H1 (cell line): ENCODE results near the gene GJC2. TPM values are rescaled to one million over a fixed set of nuclear protein-coding genes. Genes with fewer than 3 reads are reported as not detected.
A peak's percentile ranks its signal among the peaks of the same experiment; 100 is the strongest.

Experiments
- CTCF ChIA-PET: fragments of 300-600 bp; sonication (Branson Sonifier 250); formaldehyde crosslinking; loops from one replicate; lab custom pipeline; 2021; ENCODE audit not compliant: partially characterized antibody; lab: Charles Lee
- POLR2A ChIA-PET: fragments of 300-600 bp; sonication (Branson Sonifier 250); formaldehyde crosslinking; loops from one replicate; lab custom pipeline; 2021; ENCODE audit warnings: inconsistent platforms; ENCODE audit not compliant: partially characterized antibody; lab: Charles Lee
- DNase-seq, 2 experiments: peaks; one replicate each; pipeline versions ENCODE4 v3.0.0 to v3.0.0-alpha.2; 2010 to 2022; ENCODE audit warnings: low spot score in 2 of 2, low read depth in 1 of 2, mixed read lengths in 1 of 2
- FAIRE-seq: peaks from 2 replicates; lab custom pipeline; 2011; peaks lifted over from hg19 to GRCh38; lab: Jason Lieb, UNC
- H2AFZ ChIP-seq: 2 replicates; pipeline ENCODE4 v1.8.1; 2012; ENCODE audit warnings: low read length, inconsistent platforms
- H2AK5ac ChIP-seq: 2 replicates; pipeline ENCODE4 v1.6.1; 2013; ENCODE audit warnings: low read depth, low read length
- H2BK120ac ChIP-seq: replicated peaks from 2 replicates; pipeline ENCODE3; 2013; ENCODE audit warnings: low read depth, low read length, inconsistent platforms
- H2BK12ac ChIP-seq: 2 replicates; pipeline ENCODE4 v1.6.1; 2013; ENCODE audit warnings: low read depth, low read length
- H2BK15ac ChIP-seq: 2 replicates; pipeline ENCODE4 v1.6.1; 2013; ENCODE audit warnings: low read length
- H2BK20ac ChIP-seq: 2 replicates; pipeline ENCODE4 v1.6.1; 2013; ENCODE audit warnings: low read length
- H2BK5ac ChIP-seq: 2 replicates; pipeline ENCODE4 v1.6.1; 2013; ENCODE audit warnings: low read depth, low read length
- H3K14ac ChIP-seq: 2 replicates; pipeline ENCODE4 v1.6.1; 2013; ENCODE audit warnings: inconsistent platforms; ENCODE audit not compliant: insufficient read length
- H3K18ac ChIP-seq: 2 replicates; pipeline ENCODE4 v1.6.1; 2013; ENCODE audit warnings: low read length; ENCODE audit errors: extremely low read depth
- H3K23ac ChIP-seq: 2 replicates; pipeline ENCODE4 v1.6.1; 2013; ENCODE audit warnings: inconsistent platforms; ENCODE audit not compliant: insufficient read length
- H3K23me2 ChIP-seq: 2 replicates; pipeline ENCODE4 v1.6.1; 2013; ENCODE audit warnings: low read depth, low read length
- H3K27ac ChIP-seq: 2 replicates; pipeline ENCODE4 v1.6.1; 2011; ENCODE audit warnings: low read depth, low read length, inconsistent platforms
- H3K27me3 ChIP-seq, 4 experiments: replicated peaks in 1 of 4; 1 replicate in 1 of 4; 2 replicates in 3 of 4; pipeline versions ENCODE4 v1.6.1 to v1.8.1; 2011 to 2013; ENCODE audit warnings: low read length in 3 of 4, mild to moderate bottlenecking in 3 of 4, inconsistent platforms in 2 of 4, mixed read lengths in 2 of 4, moderate library complexity in 1 of 4; ENCODE audit not compliant: control insufficient read depth in 3 of 4, insufficient read depth in 3 of 4; ENCODE audit errors: extremely low read depth in 1 of 4
- H3K36me3 ChIP-seq, 4 experiments: 2 replicates each; pipeline versions ENCODE4 v1.6.1 to v1.8.1; 2011 to 2013; ENCODE audit warnings: mild to moderate bottlenecking in 4 of 4, low read length in 3 of 4, moderate library complexity in 2 of 4, control low read depth in 1 of 4, inconsistent platforms in 1 of 4; ENCODE audit not compliant: insufficient read depth in 4 of 4, control insufficient read depth in 2 of 4
- H3K4ac ChIP-seq: replicated peaks from 2 replicates; pipeline ENCODE3; 2013; ENCODE audit warnings: low read length, low read depth, mixed read lengths, inconsistent platforms; ENCODE audit not compliant: insufficient read length
- H3K4me1 ChIP-seq, 4 experiments: replicated peaks in 1 of 4; 1 replicate in 1 of 4; 2 replicates in 3 of 4; pipeline versions ENCODE4 v1.6.1 to v1.8.1; 2011 to 2013; ENCODE audit warnings: low read length in 3 of 4, inconsistent platforms in 2 of 4, mixed read lengths in 1 of 4; ENCODE audit not compliant: insufficient read depth in 4 of 4, control insufficient read depth in 3 of 4
- H3K4me2 ChIP-seq, 2 experiments: 2 replicates each; pipeline versions ENCODE4 v1.6.1 to v1.8.1; 2011 to 2013; ENCODE audit warnings: low read depth in 2 of 2, low read length in 2 of 2, control low read depth in 1 of 2, inconsistent platforms in 1 of 2, mild to moderate bottlenecking in 1 of 2; ENCODE audit not compliant: insufficient read depth in 1 of 2
- H3K4me3 ChIP-seq, 4 experiments: fragments of 200-600, 300-600 bp in 1 of 4; sonication (generic), shearing (Covaris generic), sonication (Bioruptor Twin) in 1 of 4; 2 replicates each; pipeline versions ENCODE4 v1.5.1 to v1.8.1; 2011 to 2016; ENCODE audit warnings: low read length in 4 of 4, low read depth in 3 of 4, control low read depth in 2 of 4, inconsistent platforms in 2 of 4, mild to moderate bottlenecking in 2 of 4, mixed read lengths in 1 of 4, moderate library complexity in 1 of 4; ENCODE audit not compliant: insufficient read depth in 2 of 4; ENCODE audit errors: extremely low read depth in 1 of 4
- H3K56ac ChIP-seq: replicated peaks from 2 replicates; pipeline ENCODE3; 2013; ENCODE audit warnings: low read depth, mild to moderate bottlenecking, mixed read lengths, low read length, inconsistent platforms; ENCODE audit not compliant: insufficient read length
- H3K79me1 ChIP-seq: 2 replicates; pipeline ENCODE4 v1.6.1; 2013; ENCODE audit warnings: low read depth, low read length, control low read depth
- H3K79me2 ChIP-seq, 2 experiments: 2 replicates each; pipeline versions ENCODE4 v1.6.1 to v1.8.1; 2012 to 2013; ENCODE audit warnings: low read length in 2 of 2, mild to moderate bottlenecking in 2 of 2, inconsistent platforms in 1 of 2; ENCODE audit not compliant: insufficient read depth in 2 of 2, control insufficient read depth in 1 of 2
- H3K9ac ChIP-seq, 4 experiments: replicated peaks in 1 of 4; 1 replicate in 1 of 4; 2 replicates in 3 of 4; pipeline versions ENCODE4 v1.6.1 to v1.8.1; 2011 to 2013; ENCODE audit warnings: low read depth in 3 of 4, low read length in 3 of 4, control low read depth in 2 of 4, mild to moderate bottlenecking in 2 of 4, moderate library complexity in 2 of 4, inconsistent platforms in 1 of 4; ENCODE audit errors: extremely low read depth in 1 of 4
- H3K9me3 ChIP-seq, 2 experiments: 2 replicates each; pipeline versions ENCODE4 v1.6.1 to v1.8.1; 2012 to 2013; ENCODE audit warnings: mild to moderate bottlenecking in 2 of 2, moderate library complexity in 2 of 2, control low read depth in 1 of 2, inconsistent platforms in 1 of 2, low read depth in 1 of 2, low read length in 1 of 2, mixed read lengths in 1 of 2; ENCODE audit not compliant: insufficient read depth in 2 of 2
- H4K20me1 ChIP-seq, 2 experiments: replicated peaks in 1 of 2; 2 replicates each; pipeline versions ENCODE3 to v1.8.1; 2011 to 2013; ENCODE audit warnings: inconsistent platforms in 2 of 2, low read length in 2 of 2, mild to moderate bottlenecking in 1 of 2; ENCODE audit not compliant: insufficient read depth in 2 of 2, control insufficient read depth in 1 of 2
- H4K5ac ChIP-seq: 2 replicates; pipeline ENCODE4 v1.6.1; 2013; ENCODE audit warnings: low read length, low read depth, mixed read lengths, inconsistent platforms; ENCODE audit not compliant: insufficient read length
- H4K8ac ChIP-seq: 2 replicates; pipeline ENCODE4 v1.8.0; 2013; ENCODE audit warnings: mild to moderate bottlenecking, moderate library complexity, low read length, inconsistent platforms; ENCODE audit not compliant: insufficient read depth; ENCODE audit errors: extremely low read depth
- H4K91ac ChIP-seq: replicated peaks from 2 replicates; pipeline ENCODE3; 2013; ENCODE audit warnings: low read length, mixed read lengths, inconsistent platforms; ENCODE audit not compliant: insufficient read length
- CEBPB ChIP-seq: IDR thresholded peaks from 2 replicates; pipeline ENCODE4 v1.6.1; 2012; ENCODE audit warnings: low read depth, low read length
- JUN ChIP-seq: IDR thresholded peaks from 2 replicates; pipeline ENCODE4 v1.6.1; 2011; ENCODE audit warnings: low read depth, mild to moderate bottlenecking, improper control_type of control experiment, low read length
- NRF1 ChIP-seq: IDR thresholded peaks from 2 replicates; pipeline ENCODE4 v1.6.1; 2011; ENCODE audit warnings: mild to moderate bottlenecking, low read depth, low read length, improper control_type of control experiment
- TBP ChIP-seq: IDR thresholded peaks from 2 replicates; pipeline ENCODE4 v1.6.1; 2011; ENCODE audit warnings: low read depth, low read length, improper control_type of control experiment
- TCF12 ChIP-seq: IDR thresholded peaks from 2 replicates; pipeline ENCODE4 v1.6.1; 2011; ENCODE audit warnings: low read depth, mild to moderate bottlenecking, low read length
- WGBS, 2 experiments: shearing (Covaris generic) in 1 of 2; methylation state at CpG; one replicate each; pipeline versions ENCODE4 v1.1.6 to v1.1.7; 2013 to 2015; ENCODE audit warnings: low lambda C conversion rate in 2 of 2, mixed read lengths in 2 of 2, inconsistent platforms in 1 of 2, low coverage in 1 of 2, missing lambda C conversion rate in 1 of 2; ENCODE audit not compliant: insufficient replicate concordance in 2 of 2, insufficient coverage in 1 of 2, insufficient read length in 1 of 2; ENCODE audit errors: extremely low coverage in 1 of 2, missing lambda C conversion rate in 1 of 2; 5-methylcytosine and 5-hydroxymethylcytosine counted together
- polyA plus RNA-seq, 7 experiments: library from polyadenylated mRNA; depleted of rRNA in 3 of 7; stranded (reverse) in 5 of 7; unstranded in 2 of 7; fragments of >200 nt in 5 of 7; fragments of 200-250 nt in 2 of 7; gene quantifications; 1 replicate in 5 of 7; 2 replicates in 1 of 7; 4 replicates in 1 of 7; pipeline versions ENCODE4 v1.2.1 to v1.2.3, GENCODE V29; 2011 to 2013; ENCODE audit warnings: missing spikeins in 2 of 7, mixed read lengths in 2 of 7
- total RNA-seq: library from RNA; stranded (reverse); fragmentation: NEBNext Ultra II Directional; extraction: Animal tissue kit (Norgen Biotek cat#: 25700); gene quantifications from 2 replicates; pipeline ENCODE4 v1.2.1, GENCODE V29; 2021

The GJC2 gene
- total and polyA plus RNA-seq, 2 of the 8 experiments (the other 6 are each of a cell fraction or from before 2014, with no cell fraction given), result 0.17 to 0.54 TPM

- H3K4me3 ChIP-seq, result peak overlapping the region; percentile 80 to 93 (median 88); a peak in 7 of 8 replicates
- no peak overlapping the region for H3K18ac ChIP-seq
- no peak overlapping the region for H3K27ac ChIP-seq
- H2BK15ac ChIP-seq, result no peak overlapping the region
- ChIA-PET CTCF (interaction anchor here (1.0 to 1.8 kb wide), 4 partner anchors 10 to 132 kb away, joined by 3 to 12 read pairs (median 3); no protein-coding TSS in a partner anchor), POLR2A (interaction anchor here (1.2 to 3.9 kb wide), 5 partner anchors 8 to 60 kb away, joined by 3 to 30 read pairs (median 7); partner anchors contain the start of genes GJC2 and IBA57)
- H2BK12ac ChIP-seq, result no peak overlapping the region
- no peak overlapping the region for H4K5ac ChIP-seq
- H2AFZ ChIP-seq, result no peak overlapping the region
- H4K20me1 ChIP-seq, result peaks cover 8 to 23% of the 10 kb centered on the region in 2 experiments
- peak overlapping the region in 2 of 4 experiments; percentile 36 to 97; a peak in 2 of 7 replicates for H3K9ac ChIP-seq
- H3K4me2 ChIP-seq, result peak overlapping the region; percentile 67 to 88
- H3K79me1 ChIP-seq, result peaks cover 23% of the 10 kb centered on the region
- H2AK5ac ChIP-seq, result no peak overlapping the region
- peaks cover 0 to 43% of the 10 kb centered on the region in 2 experiments; a peak in 3 of 4 replicates for H3K79me2 ChIP-seq
- H2BK20ac ChIP-seq, result no peak overlapping the region
- no peak overlapping the region for H4K91ac ChIP-seq
- no peak for FAIRE-seq
- peaks cover 5% of the 10 kb centered on the region; the same call in 1 of the 2 replicates for H3K23me2 ChIP-seq
- peak overlapping the region; percentile 51; the same call in 1 of the 2 replicates for H4K8ac ChIP-seq
- no peak overlapping the region for H3K56ac ChIP-seq
- H3K23ac ChIP-seq, result no peak overlapping the region
- H2BK5ac ChIP-seq, result no peak overlapping the region; the same call in 1 of the 2 replicates
- peaks cover 0 to 10% (median 6%) of the 10 kb centered on the region in 4 experiments; a peak in 5 of 7 replicates for H3K4me1 ChIP-seq
- no peaks in the 10 kb centered on the region for H3K36me3 ChIP-seq
- H2BK120ac ChIP-seq, result no peak overlapping the region
- H3K4ac ChIP-seq, result no peak overlapping the region
- 84% methylated on average over 27 of the region's 27 CpGs; no CpG with 5 or more reads in 1 of the 2 experiments for WGBS, 2 experiments
- no peak for DNase-seq
- no peak overlapping the region for H3K14ac ChIP-seq
- H3K9me3 ChIP-seq, result no peaks in the 10 kb centered on the region
- H3K27me3 ChIP-seq, result peaks cover 0 to 12% (median 1%) of the 10 kb centered on the region in 4 experiments; a peak in 3 of 7 replicates
- no peak for TF ChIP-seq TBP
- TF ChIP-seq NRF1, result no peak
- TF ChIP-seq TCF12, result no peak
- no peak for TF ChIP-seq CEBPB
- TF ChIP-seq JUN, result no peak
Measured at GRCh38 chr1:228141226-228142044, 8.3 kb upstream of the GJC2 start.
